Measurements from ENCODE around the gene PSMD14.
A peak's percentile ranks its signal among the peaks of the same experiment; 100 is the strongest.

PSMD14 gene

GRCh38 chr2:161384864-161385263 lies 76.6 kb downstream of the PSMD14 start:
- no peak for DNase-seq (ENCODE audit: low read depth)
- TF ChIP-seq CTCF (IDR thresholded peaks at IDR 0.05; ENCODE audit: low read length, missing control alignments), result no peak
- H3K4me3 ChIP-seq (replicated peaks; ENCODE audit: low read depth, low read length), result no peak overlapping the region

GRCh38 chr2:161386228-161386824 lies 78.1 kb downstream of the PSMD14 start:
- no peak for DNase-seq (ENCODE audit: low read depth)
- no peak overlapping the region for H3K4me3 ChIP-seq (replicated peaks; ENCODE audit: low read depth, low read length)
- TF ChIP-seq CTCF (IDR thresholded peaks at IDR 0.05; ENCODE audit: low read length, missing control alignments), result no peak

DNA sequence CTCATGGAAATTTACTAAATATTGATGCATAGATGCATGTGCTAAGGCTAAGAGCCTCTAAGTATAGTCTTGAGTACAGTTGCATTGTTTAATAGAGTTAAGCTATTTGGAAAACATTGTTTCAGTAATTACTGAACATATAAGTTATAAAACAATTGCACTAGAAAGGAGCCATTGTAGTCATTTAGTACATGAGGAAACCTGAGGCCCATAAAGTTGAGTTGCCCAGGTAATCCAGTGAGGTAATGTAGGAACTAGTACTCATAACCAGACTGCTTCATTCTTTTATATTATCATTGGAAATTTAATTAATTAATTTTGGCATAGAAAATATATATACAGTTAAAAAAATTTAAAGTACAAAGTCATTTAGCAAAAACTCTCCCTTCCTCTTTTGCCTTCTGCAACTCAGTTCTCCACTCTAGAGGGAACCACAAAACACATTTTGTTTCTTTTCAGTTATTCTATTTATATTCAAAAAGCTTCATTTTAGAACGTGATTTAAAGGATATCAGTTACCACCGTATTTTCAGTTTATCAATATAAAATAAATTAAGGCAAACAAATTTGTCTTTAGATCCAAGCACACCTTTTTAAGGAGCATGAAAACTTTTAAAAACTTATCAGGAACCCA lies 80.0 kb downstream of the PSMD14 start:
- H3K4me3 ChIP-seq (replicated peaks; ENCODE audit: low read depth, low read length), result no peak overlapping the region
- no peak for DNase-seq (ENCODE audit: low read depth)
- no peak for TF ChIP-seq CTCF (IDR thresholded peaks at IDR 0.05; ENCODE audit: low read length, missing control alignments)

- no peak overlapping the region for H3K4me3 ChIP-seq (replicated peaks; ENCODE audit: low read depth, low read length)
- TF ChIP-seq CTCF (IDR thresholded peaks at IDR 0.05; ENCODE audit: low read length, missing control alignments), result no peak
- DNase-seq (ENCODE audit: low read depth), result no peak
Measured at GRCh38 chr2:161391737-161392506, 83.7 kb downstream of the PSMD14 start.

DNA sequence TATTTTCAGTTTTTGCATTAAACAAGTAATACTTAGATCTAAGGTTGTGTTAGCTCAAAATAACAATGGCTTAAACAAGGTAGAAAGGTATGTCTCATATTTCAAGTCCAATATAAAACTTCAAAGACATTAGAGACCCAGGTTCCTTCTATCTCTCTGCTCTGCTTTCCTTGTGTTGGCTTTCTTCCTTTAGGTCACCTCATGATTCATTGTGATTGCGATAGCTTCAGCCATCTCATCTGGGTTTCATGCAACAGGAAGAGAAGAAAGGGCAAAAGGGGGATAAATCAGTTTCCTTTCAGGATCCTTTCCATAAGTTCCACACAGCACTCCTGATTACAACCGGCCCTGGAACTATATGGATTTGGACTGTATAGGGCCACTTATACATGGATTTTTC lies 91.9 kb downstream of the PSMD14 start:
- H3K4me3 ChIP-seq (replicated peaks; ENCODE audit: low read depth, low read length), result no peak overlapping the region
- peak; percentile 27 for DNase-seq (ENCODE audit: low read depth)
- TF ChIP-seq CTCF (IDR thresholded peaks at IDR 0.05; ENCODE audit: low read length, missing control alignments), result no peak

DNA sequence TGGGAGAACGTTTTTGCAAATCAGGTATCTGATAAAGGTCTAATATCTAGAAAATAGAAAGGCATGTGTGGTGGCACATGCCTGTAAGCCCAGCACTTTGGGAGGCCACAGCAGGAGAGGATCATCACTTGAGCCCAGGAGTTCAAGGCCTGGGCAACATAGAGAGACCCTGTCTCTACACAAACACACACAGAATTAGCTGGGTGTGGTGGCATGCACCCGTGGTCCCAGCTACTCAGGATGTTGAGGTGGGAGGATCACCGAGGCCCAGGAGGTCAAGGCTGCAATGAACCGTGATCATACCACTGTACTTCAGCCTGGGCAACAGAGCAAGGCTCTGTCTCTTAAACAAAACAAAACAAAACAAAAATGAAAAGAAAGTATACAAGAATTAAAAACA lies 94.1 kb downstream of the PSMD14 start:
- H3K4me3 ChIP-seq (replicated peaks; ENCODE audit: low read depth, low read length), result no peak overlapping the region
- TF ChIP-seq CTCF (IDR thresholded peaks at IDR 0.05; ENCODE audit: low read length, missing control alignments), result no peak
- no peak for DNase-seq (ENCODE audit: low read depth)
